CD4-positive, alpha-beta T cell treated with Interleukin-12 subunit alpha and Interleukin-12 subunit beta, for 1 hour (primary cell): ENCODE results near the gene GRIK4.

Source experiments
- DNase-seq: peaks from one replicate; pipeline ENCODE4 v3.0.0-alpha.2; 2020

Gene GRIK4

DNA sequence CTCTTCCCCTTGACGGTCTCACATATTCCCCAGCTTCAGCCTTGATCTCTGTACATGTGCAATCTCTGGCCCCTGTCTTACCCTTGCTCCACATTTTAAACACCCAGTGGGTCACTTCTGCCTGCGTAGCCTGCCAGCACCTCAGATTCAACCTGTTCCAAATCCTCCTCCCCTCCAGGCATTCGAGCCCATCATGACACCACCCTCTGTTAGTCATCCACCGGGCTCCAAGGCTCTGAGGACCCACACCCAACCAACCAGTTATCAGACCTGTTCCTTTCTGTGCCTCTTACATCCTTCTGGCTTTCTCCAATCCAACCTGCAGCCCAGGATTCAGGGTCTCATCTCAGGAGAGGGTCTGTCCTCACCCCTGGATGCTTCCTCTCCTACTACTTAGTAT is 392.6 kb downstream of the GRIK4 start:
- no peak for DNase-seq

DNA sequence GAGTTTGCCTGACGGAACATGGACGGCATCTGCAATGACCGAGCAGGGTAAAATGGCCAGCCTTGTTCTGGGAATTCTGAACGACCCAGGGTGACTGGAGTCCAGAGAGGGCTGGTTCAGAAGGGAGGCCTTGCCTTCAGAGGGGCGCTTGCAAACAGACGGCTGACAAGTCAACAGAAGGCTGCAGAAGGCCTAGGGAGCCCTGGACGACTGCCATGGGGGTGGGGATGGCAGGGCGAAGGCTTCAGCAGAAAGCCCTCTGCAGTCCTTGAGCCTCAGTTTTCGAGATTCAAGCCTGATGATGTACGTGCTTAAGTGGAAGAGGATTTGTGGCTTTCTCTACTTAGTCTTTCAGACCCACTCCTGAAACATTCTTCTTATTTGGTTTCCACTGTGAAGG is 395.2 kb downstream of the GRIK4 start:
- DNase-seq: no peak

DNA sequence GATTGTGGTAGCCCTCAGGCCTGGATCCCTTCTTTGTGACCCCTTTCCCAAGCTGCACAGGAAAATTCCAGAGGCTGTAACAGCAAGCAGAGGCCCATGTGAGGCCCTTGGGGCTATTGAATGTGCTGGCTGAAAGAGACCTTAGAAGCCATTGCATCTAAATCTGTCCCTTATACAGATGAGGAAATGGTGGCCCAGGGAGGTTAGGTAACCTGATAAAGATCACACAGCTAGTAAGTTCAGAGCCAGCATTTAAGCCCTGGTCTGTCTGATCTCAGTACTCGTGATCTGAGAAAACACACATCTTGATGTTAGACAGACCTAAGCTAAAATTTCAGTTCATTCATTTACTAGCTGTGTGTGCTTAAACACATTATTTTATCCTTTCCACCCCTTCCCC is 396.4 kb downstream of the GRIK4 start:
- DNase-seq: no peak

DNA sequence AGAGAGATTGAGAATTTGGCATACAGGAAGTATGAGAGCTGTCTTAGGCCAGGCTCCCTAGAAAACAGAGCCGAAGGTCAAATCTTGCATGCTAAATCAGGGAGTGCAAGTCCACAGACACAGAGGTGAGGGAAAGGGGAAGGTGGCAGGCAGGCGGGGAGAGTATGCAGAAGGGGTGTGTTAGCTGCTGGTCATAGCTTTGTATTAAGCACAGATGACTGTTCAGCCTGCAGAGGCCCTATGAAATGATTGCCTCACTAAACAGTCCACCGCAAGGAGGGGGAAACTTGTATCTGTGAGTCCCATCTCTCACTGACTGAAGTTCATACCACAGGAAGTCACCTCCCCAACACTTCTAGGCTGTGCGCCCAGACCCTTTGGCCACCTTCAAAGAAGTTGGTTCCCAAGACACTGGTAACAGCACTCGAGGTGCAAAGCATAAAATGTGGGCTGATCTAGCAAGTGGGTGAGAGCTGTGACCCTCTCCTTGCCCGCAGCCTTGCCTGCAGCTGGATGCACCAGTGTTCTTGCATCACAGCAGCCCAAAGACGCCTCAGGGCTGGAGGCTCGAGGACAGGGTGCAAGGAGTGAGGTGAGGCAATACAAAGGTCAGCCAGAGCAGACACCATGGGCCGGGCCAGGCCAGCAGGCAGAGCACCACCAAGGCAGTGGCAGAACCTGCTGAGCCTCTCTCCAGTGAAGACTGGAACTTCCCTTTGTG is 397.1 kb downstream of the GRIK4 start:
- DNase-seq: peak; percentile 5

DNA sequence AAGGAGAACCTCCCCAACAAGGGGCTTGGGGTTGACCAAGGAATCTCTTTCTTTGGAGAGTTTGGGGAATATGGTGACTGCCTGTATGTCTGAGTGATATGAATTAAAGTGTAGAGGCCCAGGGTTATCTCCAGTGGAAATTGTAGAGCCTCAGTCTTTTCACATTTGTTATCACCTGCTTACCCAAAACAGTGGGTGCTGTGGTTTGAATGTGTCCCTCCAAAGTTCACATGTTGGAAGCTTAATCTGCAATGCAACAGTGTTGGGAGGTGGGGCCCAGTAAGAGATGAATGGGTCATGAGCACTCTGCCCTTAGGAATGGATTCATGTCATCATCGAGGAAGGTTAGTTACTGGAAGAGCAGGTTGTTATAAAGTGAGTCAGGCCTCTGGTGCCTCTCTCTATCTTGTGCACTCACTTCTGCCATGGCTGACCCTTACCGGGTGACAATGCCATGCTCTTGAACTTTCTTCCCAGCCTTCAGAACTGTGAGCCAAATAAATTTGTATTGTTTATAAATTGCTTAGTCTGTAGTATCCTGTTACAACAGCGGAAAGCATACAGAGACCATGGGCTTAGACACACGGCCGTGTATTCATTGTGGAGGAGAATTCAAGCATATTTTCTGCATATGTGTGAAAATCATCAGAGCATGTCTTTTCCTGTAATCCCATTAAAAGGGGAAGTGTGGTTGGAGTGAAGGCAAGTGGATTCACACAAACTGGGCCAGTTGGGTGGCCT is 398.3 kb downstream of the GRIK4 start:
- no peak for DNase-seq

DNA sequence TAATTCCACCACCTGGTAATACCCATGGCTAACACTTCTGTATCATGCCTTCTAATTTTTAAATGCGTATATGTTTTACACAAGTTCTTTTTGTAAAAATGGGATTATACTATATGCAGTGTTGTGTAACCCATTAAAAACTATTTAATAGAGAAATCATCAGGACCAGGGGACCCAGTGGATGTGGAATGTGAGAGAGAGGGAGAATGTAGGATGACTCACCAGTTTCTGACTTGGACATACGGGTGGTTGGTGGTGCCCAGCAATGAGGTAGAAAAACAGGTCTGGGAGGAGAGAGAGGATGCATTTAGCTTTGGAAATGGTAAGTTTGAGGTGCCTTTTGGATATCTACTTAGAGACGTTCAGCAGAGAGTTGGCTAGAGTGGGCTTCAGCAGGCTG is 400.4 kb downstream of the GRIK4 start:
- DNase-seq: no peak

DNA sequence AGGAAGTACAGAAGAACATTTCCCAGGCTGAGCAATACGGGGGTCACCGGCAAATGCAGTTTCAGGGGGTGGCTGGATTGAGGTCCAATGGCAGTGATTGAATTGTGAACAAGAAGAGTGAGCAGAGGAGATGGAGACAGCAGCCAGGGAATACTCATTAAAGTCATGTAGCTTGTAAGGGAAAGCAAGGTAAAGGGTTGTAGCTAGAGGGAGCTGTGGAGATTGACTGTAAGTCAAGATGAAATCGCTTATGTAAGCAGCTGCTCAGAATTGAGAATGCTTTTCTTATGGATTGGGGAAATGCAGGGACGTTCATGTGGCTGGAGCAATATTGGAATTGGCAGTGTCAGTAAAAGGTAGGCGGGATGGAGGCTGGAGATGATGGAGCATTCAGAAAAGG is 401.0 kb downstream of the GRIK4 start:
- no peak for DNase-seq

DNA sequence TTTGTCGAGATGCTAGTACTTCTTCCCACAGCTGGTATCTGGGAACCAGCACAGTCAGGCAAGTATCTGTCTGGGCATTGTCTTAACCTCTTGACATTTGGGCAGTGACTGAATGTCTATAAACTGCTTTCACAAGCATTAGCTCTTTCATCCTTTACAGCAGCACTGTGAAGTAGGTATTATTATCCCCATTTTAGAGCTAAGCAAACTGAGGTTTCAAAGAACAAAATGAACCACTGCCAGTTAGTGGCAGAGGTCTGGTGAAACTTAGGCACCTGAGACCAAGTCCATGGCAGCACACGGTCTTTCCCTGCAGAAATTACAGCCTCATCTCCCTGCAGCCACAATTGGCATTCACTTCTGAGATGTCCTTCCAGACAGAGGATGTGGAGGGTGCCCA is 401.4 kb downstream of the GRIK4 start:
- no peak for DNase-seq

DNA sequence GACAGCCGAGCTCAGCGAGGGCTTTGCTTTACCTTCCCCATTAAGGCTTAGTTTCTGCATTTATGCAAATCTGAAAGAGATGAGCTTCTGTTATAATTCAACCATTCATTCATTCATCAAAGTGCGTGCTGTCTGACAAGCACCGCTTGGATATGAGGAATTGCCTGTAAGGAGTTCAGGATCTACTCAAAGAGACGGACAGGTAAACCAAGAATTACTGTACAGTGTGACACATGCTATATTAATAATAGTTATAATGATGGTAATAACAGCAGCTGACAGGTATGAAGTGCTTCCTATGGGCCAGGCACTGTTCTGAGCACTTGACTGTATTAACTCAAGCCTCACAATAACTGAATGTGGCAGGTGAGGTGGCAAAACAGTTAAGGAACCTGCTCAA is 402.5 kb downstream of the GRIK4 start:
- DNase-seq: no peak

DNA sequence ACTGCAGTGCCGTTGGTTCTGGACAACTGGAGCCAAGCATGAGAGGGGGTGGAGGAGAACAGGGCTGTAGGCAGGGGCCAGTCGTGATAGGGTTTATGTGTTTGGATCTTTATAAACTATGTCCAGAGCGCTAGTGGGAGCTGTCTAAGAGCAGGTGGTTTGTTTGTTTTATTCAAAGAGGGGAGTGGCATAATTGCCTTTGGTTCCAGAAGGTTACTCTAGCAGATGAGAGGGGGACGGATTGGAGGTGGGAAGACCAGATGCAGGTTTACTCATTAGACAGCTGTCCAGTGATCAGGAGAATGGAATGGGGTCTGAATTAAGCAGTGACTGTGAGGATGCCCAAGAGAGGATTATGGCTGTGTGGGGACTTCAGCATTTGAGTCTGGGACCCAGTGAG is 403.1 kb downstream of the GRIK4 start:
- DNase-seq: no peak

DNA sequence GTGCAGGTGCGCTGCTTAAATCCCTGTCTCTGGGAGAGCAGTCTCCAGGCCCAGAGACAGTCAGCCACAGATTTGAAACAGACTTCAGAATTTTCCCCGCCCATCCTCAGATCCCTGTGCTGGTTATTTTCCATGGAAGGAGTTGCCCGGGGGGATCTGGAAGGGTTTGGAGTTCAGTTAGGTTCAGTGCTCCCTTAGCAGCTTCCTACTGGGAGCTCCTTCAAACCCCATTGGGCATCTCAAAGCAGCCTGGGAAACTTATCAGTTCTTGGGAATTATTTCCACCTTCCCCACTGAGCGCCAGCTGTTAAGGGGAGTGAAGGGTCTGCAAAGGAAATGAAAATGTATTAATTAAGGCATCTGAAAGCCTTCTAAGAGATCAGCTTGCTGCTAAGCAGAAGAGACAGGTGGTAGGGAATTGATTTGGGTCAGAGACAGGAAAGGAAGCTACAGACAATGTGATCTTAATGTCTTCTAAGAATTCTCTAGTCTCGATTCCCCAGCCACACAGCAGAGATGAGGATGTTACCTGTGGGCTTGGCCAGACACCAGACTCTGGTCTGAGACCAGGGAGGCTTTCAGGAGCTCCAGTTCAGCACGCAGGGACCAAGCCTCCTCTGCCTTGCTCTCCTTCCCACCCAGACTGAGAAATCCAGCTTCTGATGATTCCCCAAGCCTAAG is 406.2 kb downstream of the GRIK4 start:
- DNase-seq: no peak

DNA sequence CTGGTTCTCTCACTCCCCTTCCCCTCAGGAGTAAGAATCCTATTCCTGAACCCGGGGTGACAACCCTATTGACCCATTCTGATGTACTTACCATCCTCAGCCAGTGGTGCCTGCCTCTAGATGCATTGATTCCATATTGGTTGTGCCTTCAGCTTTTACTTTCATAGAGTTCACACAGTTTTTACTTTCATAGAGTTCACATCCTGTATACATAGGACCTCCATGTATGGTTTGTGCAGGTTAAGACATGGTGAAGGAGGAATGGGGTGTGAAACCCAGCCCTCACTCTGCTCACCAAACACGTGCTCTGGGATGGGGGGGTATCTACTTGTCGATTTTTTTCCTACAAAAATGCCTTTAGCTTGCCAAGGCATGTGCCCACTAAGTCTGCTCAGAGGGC is 406.7 kb downstream of the GRIK4 start:
- no peak for DNase-seq

DNA sequence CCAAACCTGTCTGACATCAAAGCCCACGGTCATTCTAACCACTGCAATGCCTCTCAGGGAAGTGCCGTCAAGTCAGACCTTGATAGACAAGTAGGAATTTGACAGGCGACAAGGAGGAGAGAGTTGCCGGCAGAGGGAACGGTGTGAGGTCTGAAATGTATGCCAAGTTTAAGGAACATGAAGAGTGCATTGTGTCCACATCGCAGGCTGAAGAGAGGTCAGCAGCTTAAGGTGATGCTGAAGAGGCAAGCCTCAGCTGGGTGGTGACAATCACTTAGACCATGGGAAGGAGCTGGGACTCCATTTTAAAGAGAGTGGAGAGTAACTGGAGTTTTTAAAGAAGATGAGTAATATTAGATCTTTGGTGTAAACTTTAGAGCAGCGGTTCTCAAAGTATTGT is 407.5 kb downstream of the GRIK4 start:
- DNase-seq: no peak

DNA sequence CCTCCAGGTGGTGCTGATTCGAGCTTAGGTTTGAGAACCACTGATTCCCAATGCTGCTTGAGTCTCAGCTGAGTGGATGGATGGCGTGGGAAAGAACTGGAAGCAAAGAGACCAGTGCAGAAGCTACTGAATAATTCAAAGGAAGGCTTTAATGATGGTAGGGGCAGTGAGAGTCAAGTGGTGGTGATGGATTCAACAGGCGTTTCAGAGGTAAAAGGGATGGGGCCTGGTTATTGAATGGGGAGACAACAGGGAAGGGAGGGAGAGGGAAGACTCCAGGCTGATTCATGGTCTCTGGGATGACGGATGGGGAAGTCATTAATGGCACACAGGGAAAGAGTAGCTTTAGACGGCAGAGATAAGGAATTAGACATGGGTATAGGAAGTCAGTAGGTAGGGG is 408.0 kb downstream of the GRIK4 start:
- no peak for DNase-seq

DNA sequence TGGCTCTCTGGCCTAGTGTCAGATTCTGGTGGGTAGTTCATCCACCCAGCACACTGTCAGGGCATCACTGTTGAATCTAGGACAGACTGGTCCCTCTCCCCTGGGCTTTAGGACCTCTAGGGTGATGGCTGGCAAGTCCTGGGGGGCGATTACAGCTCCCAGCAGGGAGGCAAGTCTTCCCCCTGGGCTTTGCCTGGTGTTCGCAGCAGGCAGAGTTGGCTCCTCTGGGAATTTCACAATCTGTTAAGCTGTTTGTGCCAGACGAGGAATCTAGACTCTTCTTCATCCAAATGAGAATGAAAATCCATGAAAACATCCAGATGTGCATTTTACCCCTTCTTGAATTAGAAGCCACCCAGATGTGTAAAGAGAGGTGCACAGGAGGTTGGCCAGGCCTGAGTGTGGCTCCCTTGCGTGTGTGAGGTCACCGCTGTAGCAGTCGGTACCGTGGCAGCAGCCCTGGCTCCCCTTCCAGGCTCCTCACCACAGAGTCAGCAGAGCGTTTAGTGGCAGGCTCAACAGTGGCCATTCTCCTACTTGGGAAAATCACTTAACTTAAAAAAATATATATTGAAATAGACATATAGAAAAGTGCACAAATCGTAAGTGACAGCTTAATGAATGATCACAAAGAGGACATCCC is 412.4 kb downstream of the GRIK4 start:
- no peak for DNase-seq

DNA sequence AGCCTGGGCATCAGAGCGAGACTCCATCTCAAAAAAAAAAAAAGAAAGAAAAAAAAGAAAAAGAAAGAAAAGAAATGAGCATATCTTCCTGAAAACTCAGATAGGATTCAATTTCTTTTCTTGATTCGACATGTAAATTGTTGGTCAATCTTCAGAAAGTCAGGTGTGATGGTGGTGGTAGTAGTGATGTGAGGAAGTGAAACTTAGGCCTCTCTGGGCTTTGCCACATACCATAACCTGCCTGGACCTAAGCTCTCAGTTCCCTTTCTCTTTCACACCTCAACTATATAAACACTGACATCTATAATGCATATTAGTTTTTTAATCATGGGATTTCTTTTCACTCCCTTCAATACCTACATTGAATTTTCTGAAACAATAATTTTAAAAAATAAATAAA is 414.4 kb downstream of the GRIK4 start:
- DNase-seq: no peak

DNA sequence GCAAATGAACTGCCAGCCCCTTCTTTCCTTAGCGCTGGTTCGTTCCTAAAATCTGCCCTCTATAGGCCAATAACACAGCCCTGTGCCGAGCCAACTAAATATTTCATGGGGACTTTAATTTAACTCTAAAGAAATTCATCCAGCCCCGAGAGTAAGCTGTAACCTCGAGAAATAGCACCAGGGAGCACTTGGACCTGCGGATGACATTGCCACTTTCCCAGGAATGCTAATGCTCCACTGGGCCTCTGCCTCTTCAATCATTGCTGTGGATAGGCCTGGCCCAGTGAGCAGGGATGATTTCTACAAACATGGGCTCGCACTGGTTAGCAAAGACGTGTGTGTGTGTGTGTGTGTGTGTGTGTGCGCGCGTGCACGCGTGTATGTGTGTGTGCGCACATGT is 417.1 kb downstream of the GRIK4 start:
- DNase-seq: no peak

DNA sequence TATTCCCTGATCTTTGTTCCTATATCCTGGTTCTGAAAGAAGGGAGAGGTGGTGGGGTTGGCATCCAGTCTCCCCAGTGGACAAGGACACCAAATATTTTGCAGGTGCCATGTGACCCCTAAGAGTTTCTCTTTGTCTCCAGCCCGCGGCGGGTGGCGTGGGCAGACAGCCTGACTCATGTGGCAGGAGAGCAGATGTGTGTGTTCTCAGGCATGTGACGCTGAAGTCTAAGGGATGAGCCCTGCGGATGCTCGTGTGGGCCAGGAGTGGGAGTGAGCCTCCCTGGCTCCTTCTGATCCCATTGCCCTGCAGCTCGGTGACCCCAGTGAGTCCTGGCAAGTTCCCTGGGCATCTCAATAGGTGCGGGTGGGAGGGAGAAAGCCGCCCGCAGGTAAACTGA is 417.5 kb downstream of the GRIK4 start:
- DNase-seq: no peak

DNA sequence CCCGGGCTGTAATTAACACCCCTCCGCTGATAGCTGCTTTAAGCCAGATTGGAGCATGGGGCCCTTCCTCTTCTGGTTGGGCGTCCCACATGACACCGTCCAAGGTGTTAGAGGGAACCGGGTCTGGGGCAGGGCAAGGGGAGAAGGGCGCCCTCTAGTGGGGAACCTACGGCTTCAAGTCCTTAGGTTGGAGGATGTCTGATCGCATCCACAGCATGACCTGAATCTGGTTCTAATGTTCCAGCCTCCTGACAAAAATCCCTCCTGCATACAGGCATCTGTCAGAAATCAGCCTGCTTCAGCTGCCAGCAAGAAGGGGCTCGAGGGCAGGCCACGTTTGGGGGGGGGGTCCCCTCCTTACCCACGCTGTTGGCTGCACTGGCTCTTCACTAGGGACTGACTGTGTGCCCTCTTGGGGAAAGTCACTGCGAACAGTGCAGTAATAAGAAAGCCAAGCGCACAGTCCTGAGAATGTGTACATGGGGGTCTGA is 418.2 kb downstream of the GRIK4 start:
- peak; percentile 28 for DNase-seq

DNA sequence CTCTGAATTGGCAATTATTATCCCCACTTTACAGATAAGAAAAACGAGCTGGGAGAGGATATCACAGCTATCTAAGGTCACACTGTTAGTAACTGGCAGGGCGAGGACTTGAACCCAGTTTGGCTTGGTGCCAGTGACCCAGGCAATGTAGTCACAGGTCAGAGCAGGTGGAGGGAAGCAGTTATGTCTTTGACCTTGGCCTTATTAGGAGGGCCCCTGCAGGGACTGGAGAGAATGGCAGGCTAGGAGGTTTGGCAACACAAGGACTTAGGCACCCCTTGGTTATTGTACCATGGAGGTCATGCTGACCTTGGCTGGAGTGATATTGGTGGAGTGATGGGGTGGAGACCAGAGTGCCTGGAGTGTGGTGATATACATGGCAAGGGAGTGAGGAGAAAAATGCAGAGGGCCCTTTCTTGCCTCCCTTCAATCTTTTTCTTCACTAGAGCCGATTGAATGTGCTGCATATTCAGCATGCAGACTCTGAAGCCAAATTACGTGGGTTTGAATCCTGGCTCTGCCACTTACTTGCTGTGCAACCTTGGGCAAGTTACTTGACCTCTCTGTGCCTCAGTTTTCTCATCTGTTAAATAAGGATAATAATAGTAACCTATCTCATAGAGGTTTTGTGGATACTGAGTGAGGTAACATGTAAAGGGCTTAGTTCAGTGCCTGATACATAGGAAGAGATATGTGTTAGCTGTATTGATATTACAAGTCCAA is 419.7 kb downstream of the GRIK4 start:
- DNase-seq: no peak

DNA sequence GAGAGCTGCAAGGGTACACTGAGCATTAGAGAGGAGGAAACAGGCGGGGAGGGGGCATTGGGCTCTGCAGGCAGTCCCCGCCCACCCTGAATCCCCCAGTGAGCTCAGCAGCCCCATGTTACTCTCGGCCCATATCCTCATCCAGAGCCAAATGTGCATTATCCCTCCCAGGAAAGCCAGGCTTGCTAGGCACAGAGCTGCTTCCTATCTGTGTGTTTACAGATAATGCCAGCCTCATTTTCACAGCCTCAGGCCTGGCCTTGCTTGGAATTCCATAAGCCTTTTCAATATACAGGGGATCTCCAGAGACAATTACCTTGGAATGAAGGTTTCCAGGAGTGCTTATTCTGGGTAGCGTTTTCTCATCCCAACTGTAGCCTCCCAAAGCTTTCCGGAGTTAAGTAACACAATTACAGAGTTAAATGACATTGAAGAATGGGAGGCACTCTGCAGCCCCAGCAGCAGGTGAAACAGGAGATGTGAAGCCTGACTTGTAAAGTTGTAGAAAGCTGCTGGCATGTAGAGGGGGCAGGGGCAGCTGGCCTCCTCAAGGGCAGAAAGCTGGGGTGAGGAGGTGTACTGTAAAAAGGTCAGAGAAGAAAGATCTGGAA is 420.9 kb downstream of the GRIK4 start:
- DNase-seq: no peak

DNA sequence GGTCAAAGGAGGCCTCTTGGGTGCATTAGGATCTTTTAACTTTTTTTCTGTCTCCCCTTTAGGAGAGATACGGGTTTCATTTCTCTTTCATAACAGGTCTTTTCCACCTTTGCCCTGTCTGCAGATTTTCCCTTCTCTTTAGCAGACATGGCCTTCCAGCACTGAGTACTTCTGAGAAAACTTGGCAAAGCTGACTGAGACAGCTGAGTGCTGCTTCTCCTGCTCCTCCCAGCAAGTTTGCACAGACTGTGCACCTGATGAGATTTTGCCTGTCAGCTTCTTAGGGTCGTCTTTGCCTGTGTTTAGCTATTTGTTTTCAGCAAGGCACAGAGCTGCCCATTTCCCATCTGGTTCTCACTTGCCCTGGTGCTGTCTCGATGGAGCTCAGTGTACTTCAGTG is 424.8 kb downstream of the GRIK4 start:
- no peak for DNase-seq
